Neural cell (in vitro differentiated cells): ENCODE measurements around the gene SNX10. TPM values are rescaled to one million over a fixed set of nuclear protein-coding genes. Genes with fewer than 3 reads are reported as not detected.
"Not testable (repeated sequence)": the region's sequence is repeated elsewhere in the genome, so short reads cannot be mapped to it uniquely, and the experiment has no call there.

ENCODE experiments used
- H2AFZ ChIP-seq: fragments of 200-600, 300-800 bp; sonication (generic), shearing (Covaris generic); 2 replicates; pipeline ENCODE4 v1.6.0; 2014; ENCODE audit warnings: low read depth, mild to moderate bottlenecking, antibody characterized with exemption, low read length, moderate library complexity
- H3F3A ChIP-seq: fragments of 200-600 bp; shearing (Covaris generic); 2 replicates; pipeline ENCODE4 v1.6.1; 2016; ENCODE audit warnings: mild to moderate bottlenecking, moderate library complexity, mixed read lengths, antibody characterized with exemption, low read length; ENCODE audit not compliant: insufficient read depth, poor library complexity, severe bottlenecking
- H3K27ac ChIP-seq: fragments of 200-600, 300-800 bp; sonication (generic), shearing (Covaris generic); 2 replicates; pipeline ENCODE4 v1.5.1; 2014; ENCODE audit warnings: mild to moderate bottlenecking, low read length, moderate library complexity
- H3K27me3 ChIP-seq: fragments of 300-800, 200-600 bp; sonication (generic), shearing (Covaris generic); 2 replicates; pipeline ENCODE4 v1.6.0; 2014; ENCODE audit warnings: mild to moderate bottlenecking, low read depth, low read length, moderate library complexity; ENCODE audit not compliant: insufficient read depth
- H3K36me3 ChIP-seq: fragments of 300-800, 200-600 bp; sonication (generic), shearing (Covaris generic); 2 replicates; pipeline ENCODE4 v1.5.1; 2014; ENCODE audit warnings: mild to moderate bottlenecking, antibody characterized with exemption, low read length, moderate library complexity; ENCODE audit not compliant: insufficient read depth
- H3K4me2 ChIP-seq: fragments of 300-800, 200-600 bp; sonication (generic), shearing (Covaris generic); 2 replicates; pipeline ENCODE4 v1.6.0; 2014; ENCODE audit warnings: mild to moderate bottlenecking, low read length
- H3K4me3 ChIP-seq: fragments of 300-800, 200-600 bp; sonication (generic), shearing (Covaris generic); 2 replicates; pipeline ENCODE4 v1.5.1; 2014; ENCODE audit warnings: mild to moderate bottlenecking, low read length, moderate library complexity
- H3K79me2 ChIP-seq: fragments of 200-600 bp; shearing (Covaris generic); replicated peaks from 2 replicates; pipeline ENCODE4 v1.6.0; 2014; ENCODE audit warnings: mild to moderate bottlenecking, low read length, moderate library complexity; ENCODE audit not compliant: insufficient read depth
- H3K9ac ChIP-seq: fragments of 300-800, 200-600 bp; sonication (generic), shearing (Covaris generic); 2 replicates; pipeline ENCODE4 v1.6.1; 2016; ENCODE audit warnings: mild to moderate bottlenecking, low read length, mixed read lengths
- H3K9me2 ChIP-seq: fragments of 200-600 bp; shearing (Covaris generic); 2 replicates; pipeline ENCODE4 v1.6.1; 2016; ENCODE audit warnings: mild to moderate bottlenecking, low read length, mixed read lengths; ENCODE audit not compliant: insufficient read depth
- H3K9me3 ChIP-seq: fragments of 200-600, 300-800 bp; sonication (generic), shearing (Covaris generic); 2 replicates; pipeline ENCODE4 v1.6.1; 2016; ENCODE audit warnings: mild to moderate bottlenecking, mixed run types, low read length, moderate library complexity, mixed read lengths
- H4K20me1 ChIP-seq: fragments of 200-600 bp; shearing (Covaris generic); 2 replicates; pipeline ENCODE4 v1.6.1; 2016; ENCODE audit warnings: mild to moderate bottlenecking, mixed run types; ENCODE audit not compliant: insufficient read depth
- CTCF ChIP-seq: fragments of 450-650 bp; IDR thresholded peaks from 2 replicates; pipeline ENCODE4 v1.5.1; 2014; ENCODE audit warnings: antibody characterized with exemption, mild to moderate bottlenecking, moderate library complexity; ENCODE audit not compliant: poor library complexity, severe bottlenecking
- EP300 ChIP-seq: fragments of 450-650 bp; conservative IDR thresholded peaks from 2 replicates; pipeline ENCODE4 v1.6.1; 2014; ENCODE audit warnings: antibody characterized with exemption, mild to moderate bottlenecking, moderate library complexity; ENCODE audit not compliant: poor library complexity, severe bottlenecking
- EZH2 ChIP-seq: fragments of 200-600, 300-800 bp; shearing (Covaris generic), sonication (generic); IDR thresholded peaks from 2 replicates; pipeline ENCODE4 v1.6.1; 2014; ENCODE audit warnings: antibody characterized with exemption, low read length, borderline replicate concordance, mild to moderate bottlenecking; ENCODE audit not compliant: insufficient read depth, poor library complexity, severe bottlenecking
- MXI1 ChIP-seq: fragments of 450-650 bp; conservative IDR thresholded peaks from 2 replicates; pipeline ENCODE4 v1.6.1; 2014; ENCODE audit warnings: antibody characterized with exemption, mild to moderate bottlenecking; ENCODE audit not compliant: poor library complexity, severe bottlenecking
- POLR2AphosphoS5 ChIP-seq: IDR thresholded peaks from 2 replicates; pipeline ENCODE4 v1.6.1; 2012
- RAD21 ChIP-seq: fragments of 450-650 bp; conservative IDR thresholded peaks from 2 replicates; pipeline ENCODE4 v1.6.1; 2014; ENCODE audit warnings: antibody characterized with exemption, mild to moderate bottlenecking, moderate library complexity
- REST ChIP-seq: IDR thresholded peaks from 2 replicates; pipeline ENCODE4 v1.6.1; 2012; ENCODE audit warnings: borderline replicate concordance
- SMC3 ChIP-seq: fragments of 450-650 bp; conservative IDR thresholded peaks from 2 replicates; pipeline ENCODE4 v1.6.1; 2014; ENCODE audit warnings: antibody characterized with exemption, mild to moderate bottlenecking, moderate library complexity; ENCODE audit not compliant: poor library complexity
- TAF1 ChIP-seq: IDR thresholded peaks from 2 replicates; pipeline ENCODE4 v1.6.1; 2012; ENCODE audit warnings: low read depth
- polyA plus RNA-seq: library from polyadenylated mRNA; depleted of rRNA; stranded (reverse); fragments of >200 nt; gene quantifications from 2 replicates; pipeline ENCODE4 v1.2.3, GENCODE V29; 2014

Gene SNX10
- polyA plus RNA-seq, 1 donor from 2014 or later, result 25.6 TPM

- Histone ChIP-seq H2AFZ (no peak overlapping the region), H3K9me3 (no peaks in the 10 kb centered on the region), H3K9ac (no peak overlapping the region), H3K27me3 (no peaks in the 10 kb centered on the region), H3K9me2 (no peaks in the 10 kb centered on the region), H3K79me2 (no peaks in the 10 kb centered on the region), H3K27ac (no peak overlapping the region), H3F3A (no peaks in the 10 kb centered on the region), H4K20me1 (no peaks in the 10 kb centered on the region), H3K4me2 (no peak overlapping the region), H3K4me3 (no peak overlapping the region), H3K36me3 (no peaks in the 10 kb centered on the region)
- TF ChIP-seq REST, result no peak
- no peak for TF ChIP-seq EZH2
- no peak for TF ChIP-seq SMC3
- no peak for TF ChIP-seq RAD21
- TF ChIP-seq EP300, result no peak
- TF ChIP-seq MXI1, result no peak
These were observed 41.4 kb upstream of the SNX10 start for GRCh38 chr7:26250239-26250638.

DNA sequence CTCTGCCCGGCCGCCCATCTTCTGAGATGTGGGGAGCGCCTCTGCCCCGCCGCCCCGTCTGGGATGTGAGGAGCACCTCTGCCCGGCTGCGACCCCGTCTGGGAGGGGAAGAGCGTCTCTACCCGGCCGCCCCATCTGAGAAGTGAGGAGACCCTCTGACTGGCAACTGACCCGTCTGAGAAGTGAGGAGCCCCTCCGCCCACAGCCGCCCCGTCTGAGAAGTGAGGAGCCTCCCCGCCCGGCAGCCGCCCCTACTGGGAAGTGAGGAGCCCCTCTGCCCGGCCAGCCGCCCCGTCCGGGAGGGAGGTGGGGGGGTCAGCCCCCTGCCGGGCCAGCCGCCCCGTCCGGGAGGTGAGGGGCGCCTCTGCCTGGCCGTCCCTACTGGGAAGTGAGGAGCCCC lies 29.8 kb upstream of the SNX10 start:
- not testable (repeated sequence) for H3K27ac ChIP-seq, H3K9me3 ChIP-seq, H3F3A ChIP-seq, H2AFZ ChIP-seq, H4K20me1 ChIP-seq, H3K4me2 ChIP-seq, H3K9me2 ChIP-seq, H3K79me2 ChIP-seq, H3K27me3 ChIP-seq, H3K4me3 ChIP-seq, H3K36me3 ChIP-seq, H3K9ac ChIP-seq

DNA sequence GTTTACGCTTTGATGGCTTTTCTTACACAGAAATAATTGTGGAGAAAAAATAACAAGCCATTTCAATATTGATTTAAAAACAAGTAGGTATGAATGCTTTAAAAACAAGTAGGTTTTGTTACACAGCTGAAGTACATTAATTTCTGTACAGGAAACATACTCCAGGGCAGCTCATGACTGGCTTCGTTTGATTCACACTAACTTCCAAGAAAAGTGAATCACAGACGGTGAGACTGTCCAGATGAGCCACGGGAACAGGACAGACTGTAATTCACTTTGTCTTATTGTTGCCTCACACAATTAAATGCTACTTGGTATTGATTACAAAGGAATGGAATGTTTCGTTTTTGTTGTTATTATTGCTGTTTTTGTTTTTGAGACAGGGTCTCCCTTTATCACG lies 26.6 kb upstream of the SNX10 start:
- no peaks in the 10 kb centered on the region for H3K9me2 ChIP-seq
- no peak overlapping the region for H3K4me3 ChIP-seq
- H3K27ac ChIP-seq, result no peak overlapping the region
- no peaks in the 10 kb centered on the region for H3K9me3 ChIP-seq
- H3K4me2 ChIP-seq, result no peak overlapping the region
- H2AFZ ChIP-seq, result no peak overlapping the region
- no peaks in the 10 kb centered on the region for H3K27me3 ChIP-seq
- no peaks in the 10 kb centered on the region for H3K36me3 ChIP-seq
- no peaks in the 10 kb centered on the region for H3K79me2 ChIP-seq
- TF ChIP-seq SMC3, result no peak
- no peak for TF ChIP-seq POLR2AphosphoS5
- no peak for TF ChIP-seq EP300
- TF ChIP-seq TAF1, result no peak
- no peak for TF ChIP-seq EZH2
- TF ChIP-seq RAD21, result no peak
- no peak for TF ChIP-seq REST
- TF ChIP-seq CTCF, result no peak
- no peak for TF ChIP-seq MXI1
- no peaks in the 10 kb centered on the region for H3F3A ChIP-seq
- no peak overlapping the region for H3K9ac ChIP-seq
- H4K20me1 ChIP-seq, result no peaks in the 10 kb centered on the region
